GM23338 (cell line): ENCODE results near the gene FBXL4. TPM values are rescaled to one million over a fixed set of nuclear protein-coding genes. Genes with fewer than 3 reads are reported as not detected.

Source experiments
- ATAC-seq: fragments of 200-7000 bp; cut with Tn5 transposase; 3 replicates; pipeline ENCODE4 v1.9.1; 2020
- DNase-seq: peaks from one replicate; pipeline ENCODE4 v3.0.0-alpha.2; 2015; ENCODE audit warnings: low spot score
- H2AFZ ChIP-seq: fragments of 200-600 bp; sonication (generic); 2 replicates; pipeline ENCODE4 v1.8.0; 2016; ENCODE audit warnings: antibody characterized with exemption, mild to moderate bottlenecking, moderate library complexity
- H3F3A ChIP-seq: fragments of 200-600 bp; sonication (generic); replicated peaks from 2 replicates; pipeline ENCODE4 v1.8.0; 2017; ENCODE audit warnings: antibody characterized with exemption, mixed run types, low read depth
- H3K27ac ChIP-seq: fragments of 200-600 bp; sonication (generic); 2 replicates; pipeline ENCODE4 v1.6.1; 2016; ENCODE audit warnings: low read depth
- H3K27me3 ChIP-seq: fragments of 200-600 bp; sonication (generic); 2 replicates; pipeline ENCODE4 v1.8.0; 2016; ENCODE audit warnings: mild to moderate bottlenecking, mixed run types, moderate library complexity; ENCODE audit not compliant: insufficient read depth
- H3K36me3 ChIP-seq: fragments of 200-600 bp; sonication (generic); 2 replicates; pipeline ENCODE4 v1.8.0; 2016; ENCODE audit warnings: mild to moderate bottlenecking; ENCODE audit not compliant: insufficient read depth
- H3K4me1 ChIP-seq: fragments of 200-600 bp; sonication (generic); 2 replicates; pipeline ENCODE4 v1.8.0; 2016; ENCODE audit warnings: mild to moderate bottlenecking, moderate library complexity; ENCODE audit not compliant: insufficient read depth
- H3K4me2 ChIP-seq: fragments of 200-600 bp; sonication (generic); 2 replicates; pipeline ENCODE4 v1.7.1; 2017; ENCODE audit warnings: mixed run types
- H3K4me3 ChIP-seq: fragments of 200-600 bp; sonication (generic); 2 replicates; pipeline ENCODE4 v1.6.1; 2016; ENCODE audit warnings: mixed run types
- H3K79me2 ChIP-seq: fragments of 200-600 bp; sonication (generic); replicated peaks from 2 replicates; pipeline ENCODE4 v1.8.0; 2017; ENCODE audit warnings: mild to moderate bottlenecking; ENCODE audit not compliant: insufficient read depth
- H3K9me2 ChIP-seq: fragments of 200-600 bp; sonication (generic); 2 replicates; pipeline ENCODE4 v1.8.0; 2017; ENCODE audit not compliant: insufficient read depth
- H4K20me1 ChIP-seq: fragments of 200-600 bp; sonication (generic); replicated peaks from 2 replicates; pipeline ENCODE4 v1.8.0; 2017; ENCODE audit warnings: mild to moderate bottlenecking; ENCODE audit not compliant: insufficient read depth
- H3K27ac Mint-ChIP-seq: 2 replicates; pipeline ENCODE4 v1.8.0; 2020; ENCODE audit warnings: inconsistent platforms, mild to moderate bottlenecking, moderate library complexity, mixed read lengths
- H3K27me3 Mint-ChIP-seq: 3 replicates; pipeline ENCODE4 v1.8.0; 2022; ENCODE audit warnings: low read depth, mild to moderate bottlenecking, moderate library complexity, mixed read lengths, inconsistent platforms; ENCODE audit not compliant: insufficient read depth, poor library complexity
- H3K36me3 Mint-ChIP-seq: 3 replicates; pipeline ENCODE4 v1.8.0; 2021; ENCODE audit warnings: low read depth, mild to moderate bottlenecking, inconsistent platforms, moderate library complexity, mixed read lengths
- H3K4me1 Mint-ChIP-seq: 3 replicates; pipeline ENCODE4 v1.8.0; 2020; ENCODE audit warnings: mild to moderate bottlenecking, inconsistent platforms, mixed read lengths
- H3K4me3 Mint-ChIP-seq: 3 replicates; pipeline ENCODE4 v1.8.0; 2021; ENCODE audit warnings: moderate library complexity, mild to moderate bottlenecking, inconsistent platforms, mixed read lengths
- H3K9me3 Mint-ChIP-seq: 3 replicates; pipeline ENCODE4 v1.8.0; 2020; ENCODE audit warnings: moderate library complexity, mild to moderate bottlenecking, inconsistent platforms, mixed read lengths
- CREB1 ChIP-seq: fragments of 250-450 bp; sonication (Bioruptor Pico); IDR thresholded peaks from 2 replicates; pipeline ENCODE4 v1.5.0; 2020; ENCODE audit warnings: low read depth, mild to moderate bottlenecking, moderate library complexity
- CTCF ChIP-seq, 2 experiments: fragments of 200-600 bp in 1 of 2; sonication (generic) in 1 of 2; conservative IDR thresholded peaks; 2 replicates each; pipeline versions ENCODE4 v1.5.1 to v1.6.1; 2016 to 2017; ENCODE audit warnings: antibody characterized with exemption in 2 of 2, low read depth in 2 of 2, mild to moderate bottlenecking in 2 of 2, moderate library complexity in 1 of 2
- ETS1 ChIP-seq: IDR thresholded peaks from 2 replicates; pipeline ENCODE4 v1.6.1; 2016; ENCODE audit warnings: antibody characterized with exemption
- EZH2phosphoT487 ChIP-seq: fragments of 200-600 bp; sonication (generic); IDR thresholded peaks from one replicate; pipeline ENCODE4 v1.8.1; 2018; ENCODE audit warnings: antibody characterized with exemption; ENCODE audit not compliant: unreplicated experiment
- JUNB ChIP-seq: IDR thresholded peaks from one replicate; pipeline ENCODE4 v1.6.1; 2016; ENCODE audit warnings: antibody characterized with exemption; ENCODE audit not compliant: unreplicated experiment
- NANOG ChIP-seq: IDR thresholded peaks from 2 replicates; pipeline ENCODE4 v1.6.1; 2016; ENCODE audit warnings: antibody characterized with exemption, borderline replicate concordance
- POLR2AphosphoS5 ChIP-seq: IDR thresholded peaks from 2 replicates; pipeline ENCODE4 v1.6.1; 2016; ENCODE audit warnings: antibody characterized with exemption, low read depth
- STAT1 ChIP-seq: IDR thresholded peaks from one replicate; pipeline ENCODE4 v1.6.1; 2016; ENCODE audit warnings: antibody characterized with exemption; ENCODE audit not compliant: unreplicated experiment
- ZNF114 ChIP-seq: fragments of 250-450 bp; sonication (Bioruptor Pico); IDR thresholded peaks from 2 replicates; pipeline ENCODE4 v1.5.0; 2020; ENCODE audit warnings: mild to moderate bottlenecking, moderate library complexity
- ZNF331 ChIP-seq: fragments of 250-450 bp; sonication (Bioruptor Pico); IDR thresholded peaks from 2 replicates; pipeline ENCODE4 v1.5.0; 2020; ENCODE audit warnings: low read depth, mild to moderate bottlenecking, moderate library complexity
- polyA plus RNA-seq: library from polyadenylated mRNA; unstranded; fragments of >200 nt; fragmentation: Nextera tagmentation; extraction: Ambion mirVana; gene quantifications from 2 replicates; pipeline ENCODE4 v1.2.1, GENCODE V29; 2016
- total RNA-seq: library from RNA; depleted of rRNA; stranded (reverse); fragments of >200 nt; shearing (Covaris generic); gene quantifications from 2 replicates; pipeline ENCODE4 v1.2.3, GENCODE V29; 2014
- TF ChIP-seq, protein P1 (sequence below): IDR thresholded peaks from one replicate; pipeline ENCODE4 v1.6.1; 2018; ENCODE audit warnings: antibody characterized with exemption; ENCODE audit not compliant: unreplicated experiment

The FBXL4 gene
- total and polyA plus RNA-seq, 2 experiments from 2014 or later: 8.5 to 23.4 TPM

DNA sequence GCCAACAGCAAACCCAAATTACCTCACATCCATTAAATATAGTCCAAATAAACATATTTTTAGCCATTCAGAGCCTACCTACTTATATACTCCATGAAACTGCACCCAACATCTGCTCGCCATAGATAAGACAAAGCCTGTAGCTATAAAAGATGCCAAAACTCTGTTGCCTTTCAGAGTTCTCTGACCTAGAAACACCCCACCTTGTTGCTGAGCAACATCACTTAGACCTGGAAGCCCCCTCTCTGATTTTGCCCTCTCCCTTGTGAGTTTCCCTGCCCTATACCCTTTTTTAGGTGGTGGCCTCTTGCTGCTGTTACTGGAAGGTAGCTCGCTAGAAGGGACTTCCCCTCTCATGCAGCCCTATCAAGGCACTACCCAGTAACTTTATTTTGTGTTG is 27.7 kb upstream of the FBXL4 start:
- no peaks in the 10 kb centered on the region for H3K9me3 Mint-ChIP-seq
- DNase-seq (no peak), ATAC-seq (no peak)
- no peak overlapping the region for H3K4me3 Mint-ChIP-seq
- no peak overlapping the region for H3K4me2 ChIP-seq
- peaks cover 12% of the 10 kb centered on the region for H3K4me1 Mint-ChIP-seq
- H3K36me3 ChIP-seq: no peaks in the 10 kb centered on the region
- H3K4me3 ChIP-seq: no peak overlapping the region
- no peak overlapping the region for H2AFZ ChIP-seq
- no peaks in the 10 kb centered on the region for H3K27me3 ChIP-seq
- H3K27ac ChIP-seq: no peak overlapping the region
- H3K27me3 Mint-ChIP-seq: peaks cover 2% of the 10 kb centered on the region
- H3K27ac Mint-ChIP-seq: no peak overlapping the region
- no peaks in the 10 kb centered on the region for H4K20me1 ChIP-seq
- peaks cover 16% of the 10 kb centered on the region for H3K9me2 ChIP-seq
- peaks cover 14% of the 10 kb centered on the region for H3K4me1 ChIP-seq
- TF ChIP-seq JUNB (no peak), ETS1 (no peak), CTCF (conservative IDR thresholded peaks at IDR 0.05; ENCODE audit: low read depth in 2 of 2) (no peak), POLR2AphosphoS5 (no peak), EZH2phosphoT487 (no peak), ZNF114 (CRISPR knock-in tag) (no peak), NANOG (no peak), CREB1 (CRISPR knock-in tag) (no peak), ZNF331 (CRISPR knock-in tag) (no peak)
- TF ChIP-seq, protein P1, sequence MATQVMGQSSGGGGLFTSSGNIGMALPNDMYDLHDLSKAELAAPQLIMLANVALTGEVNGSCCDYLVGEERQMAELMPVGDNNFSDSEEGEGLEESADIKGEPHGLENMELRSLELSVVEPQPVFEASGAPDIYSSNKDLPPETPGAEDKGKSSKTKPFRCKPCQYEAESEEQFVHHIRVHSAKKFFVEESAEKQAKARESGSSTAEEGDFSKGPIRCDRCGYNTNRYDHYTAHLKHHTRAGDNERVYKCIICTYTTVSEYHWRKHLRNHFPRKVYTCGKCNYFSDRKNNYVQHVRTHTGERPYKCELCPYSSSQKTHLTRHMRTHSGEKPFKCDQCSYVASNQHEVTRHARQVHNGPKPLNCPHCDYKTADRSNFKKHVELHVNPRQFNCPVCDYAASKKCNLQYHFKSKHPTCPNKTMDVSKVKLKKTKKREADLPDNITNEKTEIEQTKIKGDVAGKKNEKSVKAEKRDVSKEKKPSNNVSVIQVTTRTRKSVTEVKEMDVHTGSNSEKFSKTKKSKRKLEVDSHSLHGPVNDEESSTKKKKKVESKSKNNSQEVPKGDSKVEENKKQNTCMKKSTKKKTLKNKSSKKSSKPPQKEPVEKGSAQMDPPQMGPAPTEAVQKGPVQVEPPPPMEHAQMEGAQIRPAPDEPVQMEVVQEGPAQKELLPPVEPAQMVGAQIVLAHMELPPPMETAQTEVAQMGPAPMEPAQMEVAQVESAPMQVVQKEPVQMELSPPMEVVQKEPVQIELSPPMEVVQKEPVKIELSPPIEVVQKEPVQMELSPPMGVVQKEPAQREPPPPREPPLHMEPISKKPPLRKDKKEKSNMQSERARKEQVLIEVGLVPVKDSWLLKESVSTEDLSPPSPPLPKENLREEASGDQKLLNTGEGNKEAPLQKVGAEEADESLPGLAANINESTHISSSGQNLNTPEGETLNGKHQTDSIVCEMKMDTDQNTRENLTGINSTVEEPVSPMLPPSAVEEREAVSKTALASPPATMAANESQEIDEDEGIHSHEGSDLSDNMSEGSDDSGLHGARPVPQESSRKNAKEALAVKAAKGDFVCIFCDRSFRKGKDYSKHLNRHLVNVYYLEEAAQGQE: no peak
- H3K36me3 Mint-ChIP-seq: no peaks in the 10 kb centered on the region
- no peaks in the 10 kb centered on the region for H3K79me2 ChIP-seq
- no peaks in the 10 kb centered on the region for H3F3A ChIP-seq

GRCh38 chr6:98974309-98974708 is 26.6 kb upstream of the FBXL4 start:
- no peak overlapping the region for H3K4me2 ChIP-seq
- H3K4me3 ChIP-seq: no peak overlapping the region
- Mint-ChIP-seq H3K27ac (no peak overlapping the region), H3K36me3 (no peaks in the 10 kb centered on the region), H3K4me1 (peaks cover 10% of the 10 kb centered on the region), H3K27me3 (peaks cover 2% of the 10 kb centered on the region), H3K4me3 (no peak overlapping the region), H3K9me3 (no peaks in the 10 kb centered on the region)
- no peaks in the 10 kb centered on the region for H3K79me2 ChIP-seq
- no peak for DNase-seq
- no peaks in the 10 kb centered on the region for H4K20me1 ChIP-seq
- no peak overlapping the region for H3K27ac ChIP-seq
- no peaks in the 10 kb centered on the region for H3F3A ChIP-seq
- H3K36me3 ChIP-seq: no peaks in the 10 kb centered on the region
- H3K9me2 ChIP-seq: peaks cover 19% of the 10 kb centered on the region
- no peaks in the 10 kb centered on the region for H3K27me3 ChIP-seq
- H3K4me1 ChIP-seq: peaks cover 14% of the 10 kb centered on the region
- H2AFZ ChIP-seq: no peak overlapping the region
- ATAC-seq: no peak
- no peak for TF ChIP-seq EZH2phosphoT487
- TF ChIP-seq CREB1 (CRISPR knock-in tag): no peak
- no peak for TF ChIP-seq STAT1
- no peak for TF ChIP-seq POLR2AphosphoS5
- no peak for TF ChIP-seq ETS1
- TF ChIP-seq ZNF331 (CRISPR knock-in tag): no peak
- TF ChIP-seq CTCF (conservative IDR thresholded peaks at IDR 0.05; ENCODE audit: low read depth in 2 of 2): no peak
- TF ChIP-seq JUNB: no peak
- no peak for TF ChIP-seq ZNF114 (CRISPR knock-in tag)
- TF ChIP-seq NANOG: no peak
